NCI-H345 treated with DMSO at 0.1 percent for 48 hours (cell line): ENCODE data around the gene NBEAL1.
"Not testable (repeated sequence)": the region's sequence is repeated elsewhere in the genome, so short reads cannot be mapped to it uniquely, and the experiment has no call there.

ENCODE experiments used
- DNase-seq: peaks from one replicate; lab custom pipeline; 2025; ENCODE audit not compliant: unreplicated experiment; lab: John Stamatoyannopoulos, UW

Gene NBEAL1

DNA sequence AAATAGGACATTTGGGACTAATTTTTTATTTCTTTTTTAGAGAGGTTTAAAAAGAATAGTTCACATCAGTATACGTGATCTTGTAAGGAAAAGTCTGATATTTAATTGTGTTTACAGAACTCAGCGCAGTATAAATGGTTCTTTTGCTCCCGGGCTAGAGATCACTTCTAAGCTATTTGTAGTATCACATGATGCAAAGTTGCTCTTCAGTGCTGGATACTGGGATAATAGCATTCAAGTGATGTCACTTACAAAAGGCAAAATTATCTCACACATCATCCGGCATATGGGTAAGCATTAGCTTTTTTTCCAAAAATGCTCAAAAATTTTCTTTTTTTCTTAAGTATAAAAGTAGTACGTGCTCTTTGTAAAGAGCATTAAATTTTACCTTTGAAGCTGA is 186.8 kb downstream of the NBEAL1 start:
- DNase-seq, result no peak

DNA sequence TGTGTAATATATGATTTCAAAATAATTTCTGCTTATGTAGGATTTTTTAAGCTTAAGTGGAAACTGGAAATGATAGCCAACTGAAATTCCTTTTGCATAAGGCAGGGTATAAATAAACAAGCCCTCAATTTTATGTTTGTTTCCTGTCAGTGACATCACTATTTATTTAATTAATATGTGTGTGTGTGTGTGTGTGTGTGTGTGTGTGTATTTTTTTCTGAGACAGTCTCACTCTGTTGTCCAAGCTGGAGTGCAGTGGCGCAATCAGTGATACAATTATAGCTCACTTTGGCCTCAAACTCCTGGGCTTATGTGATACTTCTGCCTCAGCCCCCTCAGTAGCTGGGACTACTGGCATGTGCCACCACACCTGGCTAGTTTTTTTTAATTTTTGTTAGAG is 194.9 kb downstream of the NBEAL1 start:
- no peak for DNase-seq

DNA sequence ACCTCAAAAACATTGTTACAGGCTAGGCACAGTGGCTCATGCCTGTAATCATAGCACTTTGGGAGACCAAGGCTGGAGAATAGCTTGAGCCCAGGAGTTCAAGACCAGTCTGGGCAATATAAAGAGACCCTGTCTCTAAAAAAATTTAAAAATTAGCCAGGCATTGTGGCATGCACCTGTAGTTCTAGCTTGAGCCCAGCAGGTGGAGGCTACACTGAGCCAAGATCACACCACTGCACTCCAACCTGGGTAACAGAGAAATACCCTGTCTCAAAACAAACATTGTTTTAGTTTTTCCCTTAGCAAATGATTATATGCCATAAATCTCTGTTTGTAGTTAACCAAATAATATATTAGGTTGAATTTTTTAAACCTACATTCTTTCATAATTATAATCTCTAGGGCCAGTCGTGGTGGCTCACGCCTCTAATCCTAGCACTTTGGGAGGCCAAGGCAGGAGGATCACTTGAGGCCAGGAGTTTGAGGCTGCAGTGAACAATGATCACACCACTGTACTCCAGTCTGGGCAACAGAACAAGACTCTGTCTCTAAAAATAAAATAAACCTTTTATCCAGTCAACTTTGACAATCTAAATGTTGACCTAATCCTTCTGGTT is 210.9 kb downstream of the NBEAL1 start:
- DNase-seq, result peak; percentile 4

DNA sequence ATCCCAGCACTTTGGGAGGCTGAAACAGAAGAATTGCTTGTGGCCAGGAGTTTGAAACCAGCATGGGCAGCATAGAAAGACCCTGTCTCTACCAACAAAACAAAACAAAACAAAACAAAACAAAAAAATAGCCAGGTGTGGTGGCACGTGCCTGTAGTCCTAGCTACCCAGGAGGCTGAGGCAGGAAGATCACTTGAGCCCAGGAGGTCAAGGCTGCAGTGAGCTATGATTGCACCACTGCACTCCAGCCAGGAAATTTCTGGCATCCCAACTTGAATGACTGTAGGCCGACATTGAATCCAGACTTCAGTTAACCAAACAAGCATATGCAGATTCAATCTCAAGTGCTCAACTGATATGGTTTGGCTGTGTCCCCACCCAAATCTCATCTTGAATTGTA is 215.0 kb downstream of the NBEAL1 start:
- DNase-seq, result not testable (repeated sequence)

DNA sequence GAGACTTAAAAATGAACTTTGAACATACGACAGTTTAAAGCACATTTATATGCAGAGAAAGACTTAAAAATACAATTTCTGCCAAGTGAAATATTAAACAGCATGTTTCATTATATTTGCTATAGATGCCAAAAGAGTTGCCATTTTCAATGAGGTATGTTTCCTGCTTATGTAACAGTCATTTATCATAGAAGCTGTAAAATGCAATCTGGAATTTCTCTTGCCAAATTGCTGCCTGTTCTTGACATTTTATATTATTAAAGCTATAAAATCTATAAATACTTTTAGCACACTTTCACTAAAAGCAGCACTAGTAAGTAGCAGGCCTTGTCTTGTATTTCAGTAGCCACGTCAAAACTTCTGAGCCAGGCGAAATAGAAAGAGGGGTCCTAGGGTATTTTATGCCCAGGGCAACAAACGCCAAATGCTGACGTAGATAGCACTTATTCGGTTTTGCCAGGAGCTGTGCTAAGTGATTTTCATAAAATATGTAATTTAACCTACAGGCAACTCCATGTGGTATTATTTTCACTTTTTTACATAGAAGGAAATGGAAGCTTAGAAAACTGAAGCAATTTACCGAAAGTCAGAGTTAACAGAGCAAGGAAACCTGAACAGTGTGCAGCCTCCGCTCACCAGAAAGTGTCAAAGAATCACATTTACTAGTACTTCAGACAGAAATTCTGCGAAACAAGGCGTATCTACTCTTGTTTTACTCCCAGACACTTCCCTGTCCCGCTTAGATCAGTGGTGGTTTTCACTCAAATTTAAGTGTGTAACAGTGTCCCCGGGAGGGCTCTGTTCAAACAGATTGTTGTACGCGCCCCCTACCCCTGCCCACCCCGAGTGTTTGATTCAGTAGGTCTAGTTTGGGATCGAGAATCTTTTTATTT is 222.9 kb downstream of the NBEAL1 start:
- DNase-seq, result no peak

DNA sequence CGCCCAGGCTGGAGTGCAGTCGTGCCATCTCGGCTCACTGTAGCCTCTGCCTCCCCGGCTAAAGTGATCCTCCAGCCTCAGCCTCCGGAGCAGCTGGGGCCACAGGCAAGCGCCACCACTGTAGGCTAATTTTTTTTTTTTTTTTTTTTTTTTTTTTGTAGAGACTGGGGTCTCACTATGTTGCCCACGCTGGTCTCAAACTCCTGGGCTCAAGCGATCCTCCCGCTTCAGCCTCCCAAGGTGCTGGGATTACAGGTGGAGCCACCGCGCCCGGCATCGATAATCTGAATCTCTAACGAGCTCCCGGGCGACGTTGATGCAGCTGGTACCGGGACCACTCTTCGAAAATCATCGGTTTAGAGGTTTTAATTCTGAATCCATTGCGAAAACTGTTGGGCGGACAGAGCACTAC is 223.6 kb downstream of the NBEAL1 start:
- DNase-seq, result no peak

DNA sequence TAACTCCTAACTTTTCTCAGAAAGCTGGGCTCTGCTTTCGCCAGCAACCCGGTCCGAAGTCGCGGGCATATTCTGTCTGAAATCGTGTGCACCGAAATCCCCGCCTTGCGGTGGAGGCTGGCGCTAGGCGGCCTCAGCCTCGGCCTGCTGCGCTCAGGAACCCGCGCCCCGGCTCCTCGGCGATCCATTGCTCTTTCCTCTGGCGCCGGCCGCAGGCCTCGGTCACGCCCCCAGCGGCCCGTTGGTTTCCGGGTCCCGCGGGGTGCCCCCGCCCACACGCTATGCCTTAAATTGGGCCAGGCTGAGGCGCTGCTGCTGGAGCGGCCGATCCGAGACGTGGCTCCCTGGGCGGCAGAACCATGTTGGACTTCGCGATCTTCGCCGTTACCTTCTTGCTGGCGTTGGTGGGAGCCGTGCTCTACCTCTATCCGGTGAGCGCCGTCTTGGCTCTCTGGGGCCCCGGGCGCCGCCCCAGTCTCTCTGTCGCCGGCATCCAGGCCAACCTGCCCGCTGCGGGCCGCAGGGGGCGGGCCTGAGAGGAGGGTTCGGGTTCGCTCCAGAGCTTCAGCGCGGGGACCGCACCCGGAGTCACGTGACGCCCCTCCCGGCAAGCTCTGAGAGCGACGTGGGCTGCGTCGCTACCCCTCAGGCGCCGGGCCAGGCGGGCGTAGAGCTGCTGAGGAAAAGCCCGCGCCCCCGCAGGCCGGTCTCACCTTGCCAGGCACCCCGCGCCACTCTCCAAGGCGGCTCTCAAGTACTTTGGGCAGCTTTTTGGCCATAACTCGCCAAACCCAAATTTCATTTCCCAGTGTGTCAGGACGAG is 224.2 kb downstream of the NBEAL1 start, which contains the start of gene CYP20A1:
CYP20A1 (plus strand) TSS at position 315 of the 823 bp plus-strand sequence; CDS start at position 360, 45 bp downstream.
- DNase-seq, result peak; percentile 90

DNA sequence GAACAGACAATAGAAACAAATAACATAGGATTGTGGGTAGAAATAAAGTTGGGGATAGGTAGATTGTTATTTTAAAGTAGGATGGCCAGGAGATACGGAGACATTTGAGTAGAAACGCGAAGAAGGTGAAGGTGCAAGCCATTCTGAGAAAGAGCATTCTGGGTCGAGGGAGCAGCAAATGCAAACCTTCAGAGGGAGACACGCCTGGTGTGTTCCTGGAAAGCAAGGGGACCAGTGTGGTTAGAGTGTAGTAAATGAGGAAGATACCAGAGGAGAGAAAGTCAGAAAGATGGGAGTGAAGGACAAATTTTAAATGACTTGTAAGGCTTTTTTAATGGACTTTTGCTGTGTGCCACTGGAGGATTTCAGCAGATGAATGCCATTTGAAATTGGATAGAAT is 225.8 kb downstream of the NBEAL1 start:
- DNase-seq, result no peak

DNA sequence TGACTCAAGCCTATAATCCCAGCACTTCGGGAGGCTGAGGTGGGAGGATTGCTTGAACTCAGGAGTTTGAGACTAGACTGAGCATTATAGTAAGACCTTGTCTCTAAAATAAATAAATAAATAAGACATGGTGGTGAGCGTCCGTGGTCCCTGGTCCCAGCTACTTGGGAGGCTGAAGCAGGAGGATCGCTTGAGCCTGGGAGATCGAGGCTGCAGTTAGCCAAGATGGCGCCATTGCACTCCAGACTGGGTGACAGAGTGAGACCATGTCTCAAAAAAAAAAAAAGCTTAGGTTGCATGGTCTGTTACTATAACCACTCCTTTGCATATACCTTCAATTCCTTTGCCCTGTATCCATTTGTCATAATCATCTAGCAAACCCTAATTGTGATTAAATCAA is 227.8 kb downstream of the NBEAL1 start:
- DNase-seq, result no peak

DNA sequence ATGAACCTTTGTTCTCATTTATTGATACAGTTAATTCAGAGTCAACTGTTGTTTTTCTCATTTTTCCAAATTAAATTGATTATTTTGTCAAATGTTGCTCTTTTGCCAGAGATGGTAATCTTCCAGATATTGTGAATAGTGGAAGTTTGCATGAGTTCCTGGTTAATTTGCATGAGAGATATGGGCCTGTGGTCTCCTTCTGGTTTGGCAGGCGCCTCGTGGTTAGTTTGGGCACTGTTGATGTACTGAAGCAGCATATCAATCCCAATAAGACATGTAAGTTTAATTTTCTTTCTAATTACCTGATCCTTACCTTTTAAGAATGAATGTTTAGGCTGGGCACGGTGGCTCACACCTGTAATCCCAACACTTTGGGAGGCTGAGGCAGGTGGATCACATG is 232.0 kb downstream of the NBEAL1 start:
- DNase-seq, result no peak

DNA sequence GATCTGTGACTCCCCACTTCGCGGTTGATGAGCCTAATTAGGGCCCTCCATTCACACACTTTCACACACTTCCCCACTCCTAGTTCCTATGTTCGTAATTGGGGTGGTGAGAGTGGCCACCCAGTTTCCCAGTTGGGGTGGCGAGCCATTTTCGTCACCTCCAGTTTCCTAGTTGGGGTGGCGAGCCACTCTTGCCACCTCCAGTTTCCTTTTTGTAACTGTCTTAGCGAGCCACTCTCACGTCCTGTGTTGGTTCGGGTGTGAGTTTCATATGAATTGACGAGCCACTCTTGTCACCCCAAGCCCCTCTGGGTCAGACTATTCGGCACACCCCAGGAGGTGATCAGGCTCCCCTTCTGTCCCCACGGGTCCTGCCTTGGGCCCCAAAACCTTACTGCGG is 238.1 kb downstream of the NBEAL1 start:
- DNase-seq, result no peak

DNA sequence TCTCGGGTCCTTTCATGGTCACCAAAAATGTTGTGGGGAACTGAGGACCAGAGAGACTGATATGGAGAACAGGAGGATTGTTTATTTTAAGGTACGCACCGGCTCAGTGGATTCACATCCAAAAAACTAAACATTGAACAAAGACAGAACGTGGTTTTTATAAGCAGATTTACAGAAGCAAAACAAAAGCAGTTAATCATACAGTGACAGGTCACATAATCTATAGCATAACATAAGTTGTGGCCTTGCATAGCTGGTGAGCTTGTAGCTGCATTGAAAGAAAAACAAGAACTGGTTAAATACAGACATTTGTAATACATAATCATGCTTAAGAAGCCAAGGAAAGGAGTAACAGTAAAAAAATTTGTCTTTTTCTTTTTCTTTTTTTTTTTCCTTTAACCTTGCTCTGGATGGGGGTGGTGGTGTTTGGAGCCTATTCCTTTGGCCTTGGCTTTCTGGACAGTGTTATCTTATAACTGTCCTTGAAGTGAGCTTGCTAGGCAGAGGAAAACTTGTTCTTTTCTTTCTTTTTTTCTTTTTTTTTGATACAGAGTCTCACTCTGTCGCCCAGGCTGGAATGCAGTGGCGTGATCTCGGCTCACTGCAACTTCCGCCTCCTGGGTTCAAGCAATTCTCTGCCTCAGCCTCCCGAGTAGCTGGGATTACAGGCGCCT is 238.9 kb downstream of the NBEAL1 start:
- not testable (repeated sequence) for DNase-seq

DNA sequence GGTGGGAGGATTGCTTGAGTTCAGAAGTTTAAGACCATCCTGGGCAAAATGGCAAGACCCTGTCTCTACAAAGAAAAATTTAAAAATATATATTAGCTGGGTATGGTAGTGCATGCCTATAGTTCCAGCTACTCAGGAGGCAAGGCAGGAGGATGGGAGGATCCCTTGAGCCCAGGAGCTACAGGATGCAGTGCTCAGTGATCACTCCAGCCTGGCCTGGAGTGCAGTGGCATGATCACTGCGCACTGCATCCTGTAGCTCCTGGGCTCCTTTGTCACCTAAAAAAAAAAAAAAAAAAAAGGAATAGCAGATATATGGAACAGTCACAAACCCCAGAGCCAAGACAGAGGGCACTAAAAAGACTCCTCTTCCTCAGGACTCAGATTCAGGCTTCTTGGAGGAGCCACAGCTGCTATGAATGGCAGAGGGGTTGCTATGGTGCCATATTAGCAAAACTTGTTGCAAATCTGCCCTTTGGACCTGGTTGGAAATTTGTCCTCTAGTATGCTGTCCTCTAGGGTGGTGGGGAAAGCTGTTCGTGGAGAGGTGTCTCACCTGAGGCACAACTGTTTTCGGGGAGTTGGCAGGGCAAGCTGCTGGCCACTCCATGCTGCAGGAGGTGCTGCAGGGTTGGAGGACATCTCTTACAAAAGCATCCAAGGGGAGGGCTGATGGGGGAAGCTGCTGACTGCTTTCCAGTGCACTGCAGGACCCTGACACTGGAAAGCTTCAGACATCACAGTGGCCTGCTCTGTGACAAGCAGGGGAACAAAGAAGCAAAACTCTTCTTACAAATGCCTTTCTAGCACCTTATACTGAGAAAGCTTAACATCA is 246.9 kb downstream of the NBEAL1 start:
- no peak for DNase-seq
